GM12875 (cell line): Measurements from ENCODE around the gene ERC2.

Experiments
- H3K4me3 ChIP-seq: one replicate; pipeline ENCODE4 v1.5.1; 2011; ENCODE audit warnings: low read depth, low read length, control low read depth
- TF ChIP-seq, protein P1 (sequence below): IDR thresholded peaks from 2 replicates; pipeline ENCODE4 v1.5.1; 2011; ENCODE audit warnings: low read depth, mild to moderate bottlenecking, control low read depth, inconsistent platforms, low read length, moderate library complexity, borderline replicate concordance; ENCODE audit not compliant: insufficient read depth

The ERC2 gene

DNA sequence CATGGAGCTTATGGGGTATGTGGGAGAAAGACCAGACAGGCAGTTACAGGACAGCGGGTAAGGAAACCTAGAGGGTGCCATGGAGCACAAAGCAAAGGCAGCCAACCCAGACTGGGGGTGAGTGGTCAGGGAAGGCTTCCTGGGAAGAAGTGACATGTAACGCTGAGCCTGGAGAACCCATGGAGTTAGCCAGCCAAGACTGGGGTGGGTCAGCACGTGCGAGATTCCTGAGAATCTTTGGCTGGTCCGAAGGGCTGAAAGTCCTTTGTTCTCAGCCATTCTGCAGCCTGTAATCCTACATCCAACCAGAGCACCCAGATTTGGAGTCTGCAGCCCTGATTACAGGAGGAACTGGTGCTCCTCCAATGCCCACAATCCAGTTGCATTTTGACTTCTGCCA is 861.1 kb downstream of the ERC2 start:
- H3K4me3 ChIP-seq, result no peak overlapping the region
- TF ChIP-seq, protein P1, sequence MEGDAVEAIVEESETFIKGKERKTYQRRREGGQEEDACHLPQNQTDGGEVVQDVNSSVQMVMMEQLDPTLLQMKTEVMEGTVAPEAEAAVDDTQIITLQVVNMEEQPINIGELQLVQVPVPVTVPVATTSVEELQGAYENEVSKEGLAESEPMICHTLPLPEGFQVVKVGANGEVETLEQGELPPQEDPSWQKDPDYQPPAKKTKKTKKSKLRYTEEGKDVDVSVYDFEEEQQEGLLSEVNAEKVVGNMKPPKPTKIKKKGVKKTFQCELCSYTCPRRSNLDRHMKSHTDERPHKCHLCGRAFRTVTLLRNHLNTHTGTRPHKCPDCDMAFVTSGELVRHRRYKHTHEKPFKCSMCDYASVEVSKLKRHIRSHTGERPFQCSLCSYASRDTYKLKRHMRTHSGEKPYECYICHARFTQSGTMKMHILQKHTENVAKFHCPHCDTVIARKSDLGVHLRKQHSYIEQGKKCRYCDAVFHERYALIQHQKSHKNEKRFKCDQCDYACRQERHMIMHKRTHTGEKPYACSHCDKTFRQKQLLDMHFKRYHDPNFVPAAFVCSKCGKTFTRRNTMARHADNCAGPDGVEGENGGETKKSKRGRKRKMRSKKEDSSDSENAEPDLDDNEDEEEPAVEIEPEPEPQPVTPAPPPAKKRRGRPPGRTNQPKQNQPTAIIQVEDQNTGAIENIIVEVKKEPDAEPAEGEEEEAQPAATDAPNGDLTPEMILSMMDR, result no peak

GRCh38 chr3:55605443-55606236 is 862.6 kb downstream of the ERC2 start:
- no peak overlapping the region for H3K4me3 ChIP-seq
- TF ChIP-seq, protein P1, result no peak

GRCh38 chr3:55604846-55605245 is 863.4 kb downstream of the ERC2 start:
- H3K4me3 ChIP-seq, result no peak overlapping the region
- TF ChIP-seq, protein P1, result no peak

- TF ChIP-seq, protein P1, result no peak
- H3K4me3 ChIP-seq, result no peak overlapping the region
Measured at GRCh38 chr3:55604402-55604801, 863.9 kb downstream of the ERC2 start.

GRCh38 chr3:55601366-55602080 is 866.7 kb downstream of the ERC2 start:
- H3K4me3 ChIP-seq, result no peak overlapping the region
- TF ChIP-seq, protein P1, result no peak

DNA sequence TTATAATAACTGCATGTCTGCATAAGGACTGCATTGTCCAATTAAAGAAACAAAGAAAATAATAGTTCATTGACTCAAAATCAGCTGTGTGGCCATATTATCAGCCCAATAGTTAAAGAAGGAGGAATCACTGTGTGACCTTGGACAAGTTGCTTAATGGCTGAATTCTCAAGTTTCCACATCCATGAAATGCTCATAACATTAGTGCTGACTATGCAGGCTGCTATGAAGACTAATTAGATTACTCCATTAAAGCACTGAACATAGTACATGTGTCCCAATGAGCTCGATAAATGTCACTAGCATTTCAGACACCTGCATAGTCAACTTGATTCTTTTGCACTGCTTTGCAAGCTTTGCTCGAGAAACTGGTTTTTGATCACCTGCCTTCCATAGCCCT is 870.0 kb downstream of the ERC2 start:
- TF ChIP-seq, protein P1, result no peak
- H3K4me3 ChIP-seq, result no peak overlapping the region

DNA sequence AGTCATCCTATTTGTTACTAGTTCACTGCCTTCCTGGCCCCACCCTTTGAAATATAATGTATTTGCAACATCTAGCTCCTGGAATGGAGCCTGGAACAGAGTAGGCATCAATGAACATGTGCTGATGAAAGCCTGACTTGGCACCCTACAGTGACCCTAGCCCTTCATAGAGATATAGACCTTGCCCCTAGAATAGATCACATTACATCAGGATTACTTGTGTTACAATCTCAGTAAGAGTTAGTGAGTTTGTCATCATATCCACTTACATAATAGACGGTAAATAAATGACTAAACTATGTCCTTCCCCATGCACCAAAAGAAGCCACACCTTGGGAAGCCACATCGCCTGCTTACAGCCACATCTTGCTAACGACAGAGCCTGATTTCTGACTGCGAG is 870.6 kb downstream of the ERC2 start:
- TF ChIP-seq, protein P1, result no peak
- no peak overlapping the region for H3K4me3 ChIP-seq
